DOHH2 (cell line): ENCODE data around the gene ACTR5.

Source experiments
- EZH2phosphoT487 ChIP-seq: fragments of 200-600 bp; sonication (generic); IDR thresholded peaks from 2 replicates; pipeline ENCODE4 v1.6.1; 2017; ENCODE audit warnings: borderline replicate concordance, mild to moderate bottlenecking, antibody characterized with exemption, low read length, moderate library complexity, mixed read lengths
- TF ChIP-seq, protein P1 (sequence below): fragments of 200-600 bp; sonication (generic); IDR thresholded peaks from one replicate; pipeline ENCODE4 v1.5.1; 2014; ENCODE audit warnings: antibody characterized with exemption, mild to moderate bottlenecking, low read depth, low read length; ENCODE audit not compliant: poor library complexity, severe bottlenecking

- TF ChIP-seq, protein P1, sequence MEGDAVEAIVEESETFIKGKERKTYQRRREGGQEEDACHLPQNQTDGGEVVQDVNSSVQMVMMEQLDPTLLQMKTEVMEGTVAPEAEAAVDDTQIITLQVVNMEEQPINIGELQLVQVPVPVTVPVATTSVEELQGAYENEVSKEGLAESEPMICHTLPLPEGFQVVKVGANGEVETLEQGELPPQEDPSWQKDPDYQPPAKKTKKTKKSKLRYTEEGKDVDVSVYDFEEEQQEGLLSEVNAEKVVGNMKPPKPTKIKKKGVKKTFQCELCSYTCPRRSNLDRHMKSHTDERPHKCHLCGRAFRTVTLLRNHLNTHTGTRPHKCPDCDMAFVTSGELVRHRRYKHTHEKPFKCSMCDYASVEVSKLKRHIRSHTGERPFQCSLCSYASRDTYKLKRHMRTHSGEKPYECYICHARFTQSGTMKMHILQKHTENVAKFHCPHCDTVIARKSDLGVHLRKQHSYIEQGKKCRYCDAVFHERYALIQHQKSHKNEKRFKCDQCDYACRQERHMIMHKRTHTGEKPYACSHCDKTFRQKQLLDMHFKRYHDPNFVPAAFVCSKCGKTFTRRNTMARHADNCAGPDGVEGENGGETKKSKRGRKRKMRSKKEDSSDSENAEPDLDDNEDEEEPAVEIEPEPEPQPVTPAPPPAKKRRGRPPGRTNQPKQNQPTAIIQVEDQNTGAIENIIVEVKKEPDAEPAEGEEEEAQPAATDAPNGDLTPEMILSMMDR = no peak
- TF ChIP-seq EZH2phosphoT487 = no peak
These were observed 49.7 kb upstream of the ACTR5 start for GRCh38 chr20:38698541-38698940.
